Measurements from ENCODE around the gene SH2B3. TPM values are rescaled to one million over a fixed set of nuclear protein-coding genes. Genes with fewer than 3 reads are reported as not detected.

Gene SH2B3
- total and polyA plus RNA-seq, 2 experiments from 2014 or later, result 5.5 to 11.6 TPM

DNA sequence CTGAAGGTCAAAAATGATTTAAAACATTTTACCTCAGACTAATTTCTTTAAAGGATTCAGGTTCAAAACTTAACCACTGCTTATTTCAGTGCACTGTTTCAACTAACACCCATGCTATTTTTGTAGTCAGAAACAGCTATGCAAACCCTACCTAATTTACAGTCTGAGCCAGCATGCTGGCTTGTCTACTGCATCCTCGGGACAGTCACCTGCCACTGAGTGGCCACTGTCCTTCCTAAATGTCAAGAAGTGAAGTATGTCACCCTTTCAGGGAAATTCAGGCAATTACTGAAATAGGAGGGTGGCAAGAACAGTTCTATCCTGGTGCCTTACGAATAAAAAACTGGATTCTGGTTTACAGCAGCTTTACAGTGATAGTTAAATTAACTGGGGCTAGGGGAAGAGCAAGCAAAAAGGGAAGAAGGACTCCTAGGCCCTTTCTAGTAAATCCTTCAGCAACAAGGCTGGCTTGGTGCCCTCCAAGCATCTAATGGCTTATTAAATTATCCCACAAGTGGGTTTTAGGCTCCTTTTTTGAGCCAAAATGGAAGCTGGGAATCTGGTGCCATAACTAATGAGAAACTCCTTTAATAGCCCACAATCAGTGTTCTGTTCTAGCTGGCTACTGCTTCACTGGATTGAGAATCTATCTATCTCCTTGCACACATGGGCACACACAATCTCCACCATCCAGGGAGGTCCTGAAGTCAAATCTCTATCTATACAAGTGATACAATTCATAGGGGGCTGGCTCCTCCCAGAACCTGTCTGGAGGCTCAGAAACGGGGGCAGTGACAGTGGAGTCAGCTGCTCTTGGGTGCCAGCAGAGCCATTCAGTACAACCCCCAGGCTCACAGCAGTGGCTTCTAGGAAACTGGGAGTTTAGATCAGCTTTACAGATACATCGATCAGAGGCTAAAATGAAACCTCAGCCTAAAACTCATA lies 43.4 kb downstream of the SH2B3 start:
- Histone ChIP-seq H3K36me3 (peaks cover 31% of the 10 kb centered on the region), H3K27ac (no peak overlapping the region), H3K4me1 (ENCODE audit: low read depth) (peaks cover 17% of the 10 kb centered on the region), H3K9me3 (ENCODE audit: low read depth) (no peaks in the 10 kb centered on the region), H3K4me3 (no peak overlapping the region), H3K27me3 (no peaks in the 10 kb centered on the region)
- no peak for TF ChIP-seq CTCF (IDR thresholded peaks at IDR 0.05; ENCODE audit: low read depth, low read length)
- no peak for DNase-seq (ENCODE audit: low read depth in 1 of 2, low spot score in 1 of 2)

- no peak for TF ChIP-seq CTCF (IDR thresholded peaks at IDR 0.05; ENCODE audit: low read depth, low read length)
- Histone ChIP-seq H3K9me3 (ENCODE audit: low read depth) (no peaks in the 10 kb centered on the region), H3K36me3 (peaks cover 46% of the 10 kb centered on the region)
Observed at GRCh38 chr12:111450676-111451075, 45.0 kb downstream of the SH2B3 start.

GRCh38 chr12:111451232-111451631 lies 45.5 kb downstream of the SH2B3 start:
- Histone ChIP-seq H3K9me3 (ENCODE audit: low read depth) (no peaks in the 10 kb centered on the region), H3K36me3 (peaks cover 48% of the 10 kb centered on the region), H3K4me1 (ENCODE audit: low read depth) (peaks cover 5% of the 10 kb centered on the region), H3K27me3 (no peaks in the 10 kb centered on the region), H3K4me3 (no peak overlapping the region), H3K27ac (no peak overlapping the region)
- TF ChIP-seq CTCF (IDR thresholded peaks at IDR 0.05; ENCODE audit: low read depth, low read length), result no peak
- no peak for DNase-seq (ENCODE audit: low read depth in 1 of 2, low spot score in 1 of 2)

More at GRCh38 chr12:111450676-111451075, 45.0 kb downstream of the SH2B3 start:
- no peaks in the 10 kb centered on the region for H3K27me3 ChIP-seq
- no peak for DNase-seq (ENCODE audit: low read depth in 1 of 2, low spot score in 1 of 2)
- H3K4me3 ChIP-seq, result no peak overlapping the region
- H3K27ac ChIP-seq, result no peak overlapping the region
- H3K4me1 ChIP-seq (ENCODE audit: low read depth), result peaks cover 11% of the 10 kb centered on the region

DNA sequence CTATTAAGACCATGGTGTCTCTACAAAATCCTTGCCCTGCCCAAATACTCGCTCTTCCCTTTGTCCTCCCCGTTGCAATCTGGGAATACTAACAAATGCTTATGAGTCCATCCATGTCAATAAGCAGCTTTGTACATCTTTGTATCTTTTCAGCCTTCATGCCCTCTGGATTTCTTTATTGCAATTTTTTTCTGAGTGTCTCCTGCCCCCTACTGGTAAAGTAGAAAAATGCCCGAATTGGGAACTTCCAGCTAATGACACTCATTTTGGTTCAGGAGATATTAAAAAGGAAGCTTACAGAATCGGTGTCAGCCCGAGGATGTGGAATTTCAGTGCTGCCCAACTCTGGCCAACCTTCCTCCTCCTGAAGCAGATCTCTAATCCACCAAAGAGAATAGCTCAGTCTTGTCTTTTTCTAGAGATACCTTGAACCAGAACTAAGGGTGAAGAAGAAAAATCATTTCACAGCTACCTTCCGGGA lies 46.0 kb downstream of the SH2B3 start:
- peak; percentile 78 for TF ChIP-seq CTCF (IDR thresholded peaks at IDR 0.05; ENCODE audit: low read depth, low read length)
- no peaks in the 10 kb centered on the region for H3K27me3 ChIP-seq
- peaks cover 5% of the 10 kb centered on the region for H3K4me1 ChIP-seq (ENCODE audit: low read depth)
- H3K27ac ChIP-seq, result no peak overlapping the region
- no peak overlapping the region for H3K4me3 ChIP-seq
- H3K9me3 ChIP-seq (ENCODE audit: low read depth), result no peaks in the 10 kb centered on the region
- peaks cover 51% of the 10 kb centered on the region for H3K36me3 ChIP-seq
- peak; percentile 47 to 71 for DNase-seq (ENCODE audit: low read depth in 1 of 2, low spot score in 1 of 2)

DNA sequence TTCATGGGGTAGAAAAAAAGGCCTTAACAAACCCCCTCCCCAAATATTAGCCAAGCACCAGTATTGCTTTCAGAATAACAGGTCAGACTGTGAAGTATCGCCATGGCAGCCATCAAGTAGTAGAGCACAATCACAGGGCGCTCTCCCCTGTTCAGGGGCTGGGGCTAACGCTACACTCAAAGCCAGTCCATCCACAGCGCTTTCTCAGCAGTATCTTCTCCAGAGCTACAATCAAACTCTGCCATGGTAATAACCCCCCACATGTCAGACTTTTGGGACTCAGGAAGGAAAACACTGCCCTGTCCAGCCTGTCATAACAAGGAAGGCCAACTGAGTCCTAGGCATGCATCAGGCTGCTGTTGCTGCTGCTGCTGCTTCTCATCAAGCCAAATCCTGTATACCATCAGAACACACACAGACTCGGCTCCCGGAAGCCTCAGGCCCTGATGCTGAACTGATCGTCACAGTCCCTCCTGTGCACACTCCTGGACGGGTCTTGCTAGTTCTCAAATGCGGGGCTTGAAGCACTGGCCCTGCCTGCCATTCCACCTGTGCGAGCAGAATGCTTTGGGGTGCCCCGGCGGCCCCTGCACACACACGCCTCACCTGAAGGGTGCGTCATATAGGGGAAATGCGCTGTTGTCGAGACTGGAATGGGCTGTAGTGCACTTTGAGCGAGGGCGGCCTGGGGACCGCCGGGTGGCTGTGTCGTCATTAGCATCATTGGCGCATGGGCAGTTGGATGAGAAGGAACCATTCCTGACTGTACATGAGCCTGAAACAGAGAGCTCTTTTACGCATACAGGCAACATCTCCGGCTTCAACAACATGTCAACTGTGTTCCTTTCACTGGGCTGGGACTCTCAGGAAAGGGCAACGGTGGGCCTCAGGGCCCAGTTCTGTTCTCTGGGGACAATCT lies 47.6 kb downstream of the SH2B3 start:
- H3K27ac ChIP-seq, result peak overlapping the region; percentile 36
- no peak for DNase-seq (ENCODE audit: low read depth in 1 of 2, low spot score in 1 of 2)
- peaks cover 5% of the 10 kb centered on the region for H3K4me1 ChIP-seq (ENCODE audit: low read depth)
- no peaks in the 10 kb centered on the region for H3K27me3 ChIP-seq
- H3K9me3 ChIP-seq (ENCODE audit: low read depth), result no peaks in the 10 kb centered on the region
- peaks cover 49% of the 10 kb centered on the region for H3K36me3 ChIP-seq
- H3K4me3 ChIP-seq, result no peak overlapping the region
- no peak for TF ChIP-seq CTCF (IDR thresholded peaks at IDR 0.05; ENCODE audit: low read depth, low read length)
